NCI-H128 (cell line): ENCODE measurements around the gene SND1.

Source experiments
- DNase-seq: peaks from one replicate; lab custom pipeline; 2025; ENCODE audit not compliant: unreplicated experiment; lab: John Stamatoyannopoulos, UW

Gene SND1

GRCh38 chr7:127886248-127886647 lies 234.3 kb downstream of the SND1 start:
- DNase-seq = no peak

- no peak for DNase-seq
These were observed 235.1 kb downstream of the SND1 start for GRCh38 chr7:127887096-127887495.

- no peak for DNase-seq
These were observed 235.6 kb downstream of the SND1 start for GRCh38 chr7:127887631-127888030.

GRCh38 chr7:127888411-127888810 lies 236.4 kb downstream of the SND1 start:
- DNase-seq = no peak

- no peak for DNase-seq
These were observed 236.8 kb downstream of the SND1 start for GRCh38 chr7:127888825-127889224.

GRCh38 chr7:127889677-127890076 lies 237.7 kb downstream of the SND1 start:
- DNase-seq = no peak

GRCh38 chr7:127890726-127891125 lies 238.7 kb downstream of the SND1 start:
- DNase-seq = no peak

- DNase-seq = no peak
These were observed 239.2 kb downstream of the SND1 start for GRCh38 chr7:127891144-127891543.

- no peak for DNase-seq
These were observed 240.0 kb downstream of the SND1 start for GRCh38 chr7:127891854-127892438.

GRCh38 chr7:127892488-127893314 lies 240.7 kb downstream of the SND1 start:
- DNase-seq = no peak

GRCh38 chr7:127893547-127893946 lies 241.6 kb downstream of the SND1 start:
- DNase-seq = no peak

GRCh38 chr7:127894588-127894987 lies 242.6 kb downstream of the SND1 start:
- no peak for DNase-seq

GRCh38 chr7:127895360-127895759 lies 243.4 kb downstream of the SND1 start:
- no peak for DNase-seq

GRCh38 chr7:127895814-127896280 lies 243.9 kb downstream of the SND1 start:
- no peak for DNase-seq

GRCh38 chr7:127896659-127897058 lies 244.7 kb downstream of the SND1 start:
- DNase-seq = no peak

GRCh38 chr7:127897704-127898454 lies 245.9 kb downstream of the SND1 start:
- no peak for DNase-seq

GRCh38 chr7:127899411-127899810 lies 247.4 kb downstream of the SND1 start:
- DNase-seq = no peak

GRCh38 chr7:127900141-127900540 lies 248.1 kb downstream of the SND1 start:
- no peak for DNase-seq

GRCh38 chr7:127900732-127901685 lies 249.0 kb downstream of the SND1 start:
- no peak for DNase-seq

- no peak for DNase-seq
These were observed 250.1 kb downstream of the SND1 start for GRCh38 chr7:127901895-127902703.
